Panc1 (cell line): ENCODE data around the gene GZF1. TPM values are rescaled to one million over a fixed set of nuclear protein-coding genes. Genes with fewer than 3 reads are reported as not detected.

ENCODE experiments used
- ATAC-seq: fragments of 200-7000 bp; cut with Tn5 transposase; 2 replicates; pipeline ENCODE4 v1.9.1; 2020; ENCODE audit warnings: mild to moderate bottlenecking, moderate library complexity
- BruUV-seq: library from RNA; stranded (reverse); fragments of 400-500 nt; replicated peaks from 2 replicates; lab custom pipeline; 2021; lab: Mats Ljungman, UMichigan
- CTCF ChIA-PET: fragments of 300-600 bp; sonication (Branson Sonifier 250); formaldehyde crosslinking; loops from one replicate; lab custom pipeline; 2022; ENCODE audit warnings: antibody characterized with exemption; lab: Charles Lee
- POLR2A ChIA-PET: fragments of 300-600 bp; sonication (Branson Sonifier 250); formaldehyde crosslinking; loops from one replicate; lab custom pipeline; 2022; ENCODE audit warnings: antibody characterized with exemption; lab: Charles Lee
- DNase-seq: peaks from one replicate; pipeline ENCODE4 v3.0.0-alpha.2; 2010; ENCODE audit warnings: low read depth, low spot score
- H3K27ac ChIP-seq: 2 replicates; pipeline ENCODE4 v1.5.1; 2011; ENCODE audit warnings: mild to moderate bottlenecking, low read length, inconsistent platforms
- H3K27me3 ChIP-seq: fragments of 200-500 bp; sonication (Bioruptor generic); 2 replicates; pipeline ENCODE4 v1.6.0; 2014; ENCODE audit warnings: low read length, inconsistent platforms; ENCODE audit not compliant: control insufficient read depth, insufficient read depth
- H3K36me3 ChIP-seq: fragments of 200-500 bp; sonication (Bioruptor generic); 2 replicates; pipeline ENCODE4 v1.5.1; 2014; ENCODE audit warnings: inconsistent platforms, mild to moderate bottlenecking, low read length, moderate library complexity; ENCODE audit not compliant: control insufficient read depth, insufficient read depth
- H3K4me1 ChIP-seq: 2 replicates; pipeline ENCODE4 v1.5.1; 2011; ENCODE audit warnings: inconsistent platforms, mild to moderate bottlenecking, low read length, moderate library complexity; ENCODE audit not compliant: control insufficient read depth, insufficient read depth
- H3K4me3 ChIP-seq, 2 experiments: 2 replicates each; pipeline ENCODE4 v1.5.1; 2011 to 2012; ENCODE audit warnings: low read depth in 2 of 2, low read length in 2 of 2, mild to moderate bottlenecking in 2 of 2, inconsistent platforms in 1 of 2, moderate library complexity in 1 of 2
- H3K9me3 ChIP-seq: fragments of 200-500 bp; sonication (Bioruptor generic); 2 replicates; pipeline ENCODE4 v1.5.1; 2014; ENCODE audit warnings: low read depth, mild to moderate bottlenecking, inconsistent platforms, low read length, moderate library complexity; ENCODE audit not compliant: control insufficient read depth, insufficient read depth
- POLR2AphosphoS5 ChIP-seq: IDR thresholded peaks from 2 replicates; pipeline ENCODE4 v1.6.1; 2012; ENCODE audit warnings: mild to moderate bottlenecking, low read depth, low read length, moderate library complexity
- SIN3A ChIP-seq: IDR thresholded peaks from 2 replicates; pipeline ENCODE4 v1.6.1; 2012; ENCODE audit warnings: low read depth, mild to moderate bottlenecking, low read length, moderate library complexity, borderline replicate concordance; ENCODE audit not compliant: insufficient read depth
- TCF7L2 ChIP-seq: IDR thresholded peaks from 2 replicates; pipeline ENCODE4 v1.6.1; 2011; ENCODE audit warnings: mild to moderate bottlenecking, low read depth, low read length, inconsistent platforms
- in situ Hi-C: cut with HindIII; loops from 2 replicates; pipeline ENCODE4 v1.10.0; 2016; ENCODE audit warnings: low sequenced_read_pairs, low pct_unique_long_range_greater_than_20kb
- intact Hi-C: fragments of 100-400 bp; cut with micrococcal nuclease; formaldehyde crosslinking; loops from one replicate; pipeline ENCODE4 v1.10.0; 2022; ENCODE audit not compliant: unreplicated experiment
- total RNA-seq: library from RNA; stranded (reverse); gene quantifications from one replicate; pipeline ENCODE4 v1.2.1, GENCODE V29; 2021; ENCODE audit not compliant: unreplicated experiment
- TF ChIP-seq, protein P1 (sequence below): fragments of 450-650 bp; IDR thresholded peaks from 2 replicates; pipeline ENCODE4 v1.5.1; 2017; ENCODE audit warnings: mild to moderate bottlenecking
- TF ChIP-seq, protein P2 (sequence below), 2 experiments: IDR thresholded peaks; 2 replicates each; pipeline ENCODE4 v1.6.1; 2011 to 2012; ENCODE audit warnings: low read depth in 2 of 2, control low read depth in 1 of 2, low read length in 1 of 2, mild to moderate bottlenecking in 1 of 2, moderate library complexity in 1 of 2; ENCODE audit not compliant: insufficient read depth in 1 of 2

The GZF1 gene
- total RNA-seq, 1 experiment from 2014 or later = 18.0 TPM

DNA sequence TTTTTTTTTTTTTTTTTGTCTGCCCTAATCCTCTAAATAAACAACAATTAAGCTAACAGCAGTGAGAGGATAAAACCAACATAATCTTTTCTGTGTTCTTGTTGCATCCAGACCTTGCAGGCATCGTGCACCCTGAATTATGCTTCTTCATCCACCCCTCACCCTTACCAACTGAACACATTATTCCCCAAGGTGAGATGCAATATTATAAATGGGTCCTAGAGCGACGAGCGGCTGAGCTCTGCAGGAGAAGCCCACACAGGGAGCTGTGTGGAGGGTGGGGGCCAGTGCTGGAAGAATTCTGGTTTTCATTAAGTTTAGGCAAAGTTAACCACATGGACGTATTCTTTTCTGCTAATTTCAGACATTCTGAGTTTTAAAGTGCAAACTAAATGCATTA lies 43.6 kb upstream of the GZF1 start:
- no TSS peak for BruUV-seq
- POLR2A ChIA-PET = no interaction called here
- H3K27me3 ChIP-seq = 0 out of 2 replicates have a peak, but pooled peaks cover 3% of the 10 kb centered on the region
- H3K4me3 ChIP-seq = no peak overlapping the region
- no peak for ATAC-seq
- no peak for TF ChIP-seq POLR2AphosphoS5
- TF ChIP-seq, protein P1, sequence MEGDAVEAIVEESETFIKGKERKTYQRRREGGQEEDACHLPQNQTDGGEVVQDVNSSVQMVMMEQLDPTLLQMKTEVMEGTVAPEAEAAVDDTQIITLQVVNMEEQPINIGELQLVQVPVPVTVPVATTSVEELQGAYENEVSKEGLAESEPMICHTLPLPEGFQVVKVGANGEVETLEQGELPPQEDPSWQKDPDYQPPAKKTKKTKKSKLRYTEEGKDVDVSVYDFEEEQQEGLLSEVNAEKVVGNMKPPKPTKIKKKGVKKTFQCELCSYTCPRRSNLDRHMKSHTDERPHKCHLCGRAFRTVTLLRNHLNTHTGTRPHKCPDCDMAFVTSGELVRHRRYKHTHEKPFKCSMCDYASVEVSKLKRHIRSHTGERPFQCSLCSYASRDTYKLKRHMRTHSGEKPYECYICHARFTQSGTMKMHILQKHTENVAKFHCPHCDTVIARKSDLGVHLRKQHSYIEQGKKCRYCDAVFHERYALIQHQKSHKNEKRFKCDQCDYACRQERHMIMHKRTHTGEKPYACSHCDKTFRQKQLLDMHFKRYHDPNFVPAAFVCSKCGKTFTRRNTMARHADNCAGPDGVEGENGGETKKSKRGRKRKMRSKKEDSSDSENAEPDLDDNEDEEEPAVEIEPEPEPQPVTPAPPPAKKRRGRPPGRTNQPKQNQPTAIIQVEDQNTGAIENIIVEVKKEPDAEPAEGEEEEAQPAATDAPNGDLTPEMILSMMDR = no peak
- TF ChIP-seq, protein P2, sequence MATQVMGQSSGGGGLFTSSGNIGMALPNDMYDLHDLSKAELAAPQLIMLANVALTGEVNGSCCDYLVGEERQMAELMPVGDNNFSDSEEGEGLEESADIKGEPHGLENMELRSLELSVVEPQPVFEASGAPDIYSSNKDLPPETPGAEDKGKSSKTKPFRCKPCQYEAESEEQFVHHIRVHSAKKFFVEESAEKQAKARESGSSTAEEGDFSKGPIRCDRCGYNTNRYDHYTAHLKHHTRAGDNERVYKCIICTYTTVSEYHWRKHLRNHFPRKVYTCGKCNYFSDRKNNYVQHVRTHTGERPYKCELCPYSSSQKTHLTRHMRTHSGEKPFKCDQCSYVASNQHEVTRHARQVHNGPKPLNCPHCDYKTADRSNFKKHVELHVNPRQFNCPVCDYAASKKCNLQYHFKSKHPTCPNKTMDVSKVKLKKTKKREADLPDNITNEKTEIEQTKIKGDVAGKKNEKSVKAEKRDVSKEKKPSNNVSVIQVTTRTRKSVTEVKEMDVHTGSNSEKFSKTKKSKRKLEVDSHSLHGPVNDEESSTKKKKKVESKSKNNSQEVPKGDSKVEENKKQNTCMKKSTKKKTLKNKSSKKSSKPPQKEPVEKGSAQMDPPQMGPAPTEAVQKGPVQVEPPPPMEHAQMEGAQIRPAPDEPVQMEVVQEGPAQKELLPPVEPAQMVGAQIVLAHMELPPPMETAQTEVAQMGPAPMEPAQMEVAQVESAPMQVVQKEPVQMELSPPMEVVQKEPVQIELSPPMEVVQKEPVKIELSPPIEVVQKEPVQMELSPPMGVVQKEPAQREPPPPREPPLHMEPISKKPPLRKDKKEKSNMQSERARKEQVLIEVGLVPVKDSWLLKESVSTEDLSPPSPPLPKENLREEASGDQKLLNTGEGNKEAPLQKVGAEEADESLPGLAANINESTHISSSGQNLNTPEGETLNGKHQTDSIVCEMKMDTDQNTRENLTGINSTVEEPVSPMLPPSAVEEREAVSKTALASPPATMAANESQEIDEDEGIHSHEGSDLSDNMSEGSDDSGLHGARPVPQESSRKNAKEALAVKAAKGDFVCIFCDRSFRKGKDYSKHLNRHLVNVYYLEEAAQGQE (IDR thresholded peaks at IDR 0.05; ENCODE audit: insufficient read depth in 1 of 2, low read depth in 2 of 2, low read length in 1 of 2) = no peak
- no peak for TF ChIP-seq TCF7L2
- no peak for TF ChIP-seq SIN3A
- no peak for DNase-seq
- CTCF ChIA-PET = interaction anchor here (0.7 kb wide), 2 partner anchors 32 to 986 kb away, joined by 9 to 12 read pairs; partner anchors contain the start of gene NXT1
- H3K27ac ChIP-seq = no peak overlapping the region
- H3K9me3 ChIP-seq = no peaks in the 10 kb centered on the region
- H3K36me3 ChIP-seq = no peaks in the 10 kb centered on the region
- in situ Hi-C loops = no loop called here
- intact Hi-C loops = no loop called here
- H3K4me1 ChIP-seq = no peaks in the 10 kb centered on the region

DNA sequence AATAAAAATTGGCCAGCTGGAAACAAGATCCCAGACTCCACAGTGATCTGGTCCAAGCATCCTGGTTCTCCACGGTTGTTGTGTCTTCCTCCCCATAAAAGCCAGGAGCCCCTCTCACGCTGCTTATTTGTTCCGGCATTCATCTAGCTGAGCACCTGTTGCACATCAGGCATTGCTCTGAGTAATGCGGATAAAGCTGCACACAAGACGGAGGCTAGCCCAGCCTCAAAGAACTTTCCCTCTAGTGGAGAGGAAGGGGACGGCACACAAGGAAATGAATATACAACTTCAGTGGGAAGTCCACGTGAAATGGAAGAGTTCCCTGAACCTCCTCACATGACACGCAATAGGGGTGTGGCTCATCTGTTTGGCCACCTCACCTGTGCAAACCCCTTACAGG lies 41.7 kb upstream of the GZF1 start:
- in situ Hi-C loops (no loop called here), intact Hi-C loops (no loop called here)
- BruUV-seq = no TSS peak
- no peak for DNase-seq
- TF ChIP-seq POLR2AphosphoS5 = no peak
- TF ChIP-seq, protein P1 = peak; percentile 42; the same call in 1 of the 2 replicates
- H3K27ac ChIP-seq = no peak overlapping the region
- H3K4me3 ChIP-seq = no peak overlapping the region
- no peaks in the 10 kb centered on the region for H3K4me1 ChIP-seq
- POLR2A ChIA-PET = no interaction called here
- H3K9me3 ChIP-seq = no peaks in the 10 kb centered on the region
- 0 out of 2 replicates have a peak, but pooled peaks cover 3% of the 10 kb centered on the region for H3K27me3 ChIP-seq
- H3K36me3 ChIP-seq = no peaks in the 10 kb centered on the region
- CTCF ChIA-PET = no interaction called here
- 0 out of 2 replicates have a peak, but pooled peaks have one; percentile 63 for ATAC-seq
